HG02973 (cell line): ENCODE data around the gene KCNG2.

Experiments
- ATAC-seq: cut with Tn5 transposase; IDR thresholded peaks from one replicate; pipeline ENCODE4 v1.9.1; 2021; ENCODE audit warnings: moderate library complexity; ENCODE audit not compliant: unreplicated experiment

The KCNG2 gene

DNA sequence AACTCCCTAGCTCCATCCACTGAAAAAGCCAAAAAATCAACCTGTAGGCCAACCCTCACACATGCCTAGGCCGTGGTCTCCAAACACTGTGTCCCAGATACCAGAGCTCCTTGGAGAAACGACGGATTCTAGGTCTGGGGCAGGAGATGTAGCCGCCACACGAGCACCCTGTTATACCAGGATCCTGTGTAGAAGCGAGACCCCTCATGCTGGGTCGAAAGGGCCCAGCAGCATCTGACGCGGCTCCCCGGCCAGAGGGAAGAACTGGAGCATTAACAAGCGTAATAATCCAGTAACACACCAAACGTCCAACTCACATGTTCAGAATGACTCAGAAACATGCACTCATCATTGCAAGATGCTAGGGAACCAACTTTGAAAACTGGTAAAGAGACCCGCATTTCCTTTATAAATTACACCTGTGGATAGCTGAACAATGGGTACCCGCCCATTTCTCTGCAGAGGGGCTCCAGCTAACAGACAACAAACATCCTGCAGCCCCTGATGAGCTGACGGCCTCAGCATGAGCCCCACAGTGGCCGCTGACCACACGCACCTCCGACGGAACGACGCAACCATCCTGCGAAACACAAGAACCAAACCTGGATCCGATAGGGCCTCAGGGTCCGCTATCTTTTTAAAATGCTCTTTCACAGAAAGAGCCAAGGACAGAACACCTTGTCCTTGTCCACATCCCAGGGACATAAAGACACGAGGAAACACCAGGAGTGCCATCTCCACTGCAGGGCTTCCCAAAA, 139.5 kb downstream of the KCNG2 start:
- ATAC-seq: no peak

DNA sequence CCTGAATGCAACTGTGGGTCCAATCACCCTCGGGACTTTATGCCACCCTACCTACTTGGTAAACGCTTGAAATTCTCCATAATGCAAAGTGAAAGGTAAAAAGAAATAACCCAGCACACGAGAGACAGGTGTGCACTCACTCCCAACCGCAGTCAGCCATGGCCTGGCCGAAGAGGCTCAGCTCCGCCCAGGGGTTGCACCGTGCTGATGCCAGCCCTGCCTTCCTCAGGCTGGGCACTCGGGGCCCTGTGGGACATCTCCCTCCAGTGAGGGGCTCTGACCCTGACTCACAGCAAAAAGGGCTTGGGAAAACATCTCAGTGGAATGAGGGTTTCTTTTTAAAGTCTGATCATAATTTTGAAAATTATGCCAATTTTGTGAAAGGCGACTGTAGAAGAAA, 140.5 kb downstream of the KCNG2 start:
- ATAC-seq: no peak

DNA sequence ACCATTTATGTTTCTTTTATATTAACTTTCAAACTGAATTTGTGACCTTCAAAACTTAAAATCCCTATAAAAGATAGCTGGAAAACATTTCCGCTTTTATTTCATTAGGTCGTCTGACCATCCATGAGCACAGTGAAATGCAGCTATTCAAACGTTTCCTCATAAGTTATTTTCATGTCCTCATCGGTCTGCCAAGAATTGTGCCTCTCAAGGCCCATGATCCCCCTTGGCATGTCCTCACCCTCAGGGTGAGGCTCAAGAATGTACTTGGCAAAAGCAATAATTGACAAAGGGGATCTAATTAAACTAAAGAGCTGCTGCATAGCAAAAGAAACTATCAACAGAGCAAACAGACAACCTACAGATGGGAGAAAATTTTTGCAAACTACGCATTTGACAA, 141.4 kb downstream of the KCNG2 start:
- no peak for ATAC-seq

GRCh38 chr18:79940126-79940813, 142.5 kb downstream of the KCNG2 start:
- ATAC-seq: no peak

- no peak for ATAC-seq
These were observed 143.2 kb downstream of the KCNG2 start for GRCh38 chr18:79940814-79941472.

- no peak for ATAC-seq
These were observed 143.9 kb downstream of the KCNG2 start for GRCh38 chr18:79941473-79942119.

DNA sequence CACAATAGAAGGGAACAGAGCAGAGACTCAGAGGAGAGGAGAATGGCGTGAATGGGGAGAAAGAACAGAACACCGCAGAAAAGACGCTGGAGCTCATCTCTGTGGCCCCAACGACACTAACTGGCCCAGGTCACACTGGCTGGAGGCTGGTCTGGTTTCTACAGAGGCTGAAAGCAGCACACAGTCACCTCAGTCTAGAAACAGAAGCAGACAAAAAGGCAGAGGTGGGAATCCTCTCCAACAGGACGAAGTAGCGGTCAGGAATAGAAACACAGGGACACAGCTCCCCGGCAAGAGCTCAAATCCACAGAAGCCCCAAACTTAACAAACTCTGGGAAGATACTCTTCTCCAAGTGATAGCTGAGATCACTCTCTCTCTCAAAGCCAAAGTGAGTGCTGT, 144.5 kb downstream of the KCNG2 start:
- no peak for ATAC-seq

GRCh38 chr18:79942786-79943607, 145.3 kb downstream of the KCNG2 start:
- ATAC-seq: no peak

DNA sequence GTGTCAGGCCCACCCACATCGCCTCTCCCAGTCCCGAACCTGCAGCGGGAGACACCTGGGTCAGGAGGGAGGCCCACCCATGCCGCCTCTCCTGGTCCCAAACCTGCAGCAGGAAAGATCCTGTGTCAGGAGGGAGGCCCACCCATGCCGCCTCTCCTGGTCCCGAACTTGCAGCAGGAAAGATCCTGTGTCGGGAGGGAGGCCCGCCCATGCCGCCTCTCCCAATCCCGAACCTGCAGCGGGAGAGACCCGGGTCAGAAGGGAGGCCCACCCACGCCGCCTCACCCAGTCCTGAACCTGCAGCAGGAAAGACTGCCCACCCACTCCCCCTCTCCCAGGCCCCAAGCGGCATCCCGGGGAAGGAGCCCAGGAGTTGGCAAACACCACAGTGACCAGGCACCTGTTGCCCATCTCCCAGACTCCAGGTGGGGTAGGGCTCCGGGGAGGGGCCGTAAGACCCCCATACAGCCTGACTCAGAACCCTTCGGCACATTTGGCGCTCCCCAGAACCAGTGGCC, 145.9 kb downstream of the KCNG2 start:
- no peak for ATAC-seq

- ATAC-seq: no peak
These were observed 146.5 kb downstream of the KCNG2 start for GRCh38 chr18:79944126-79944731.

DNA sequence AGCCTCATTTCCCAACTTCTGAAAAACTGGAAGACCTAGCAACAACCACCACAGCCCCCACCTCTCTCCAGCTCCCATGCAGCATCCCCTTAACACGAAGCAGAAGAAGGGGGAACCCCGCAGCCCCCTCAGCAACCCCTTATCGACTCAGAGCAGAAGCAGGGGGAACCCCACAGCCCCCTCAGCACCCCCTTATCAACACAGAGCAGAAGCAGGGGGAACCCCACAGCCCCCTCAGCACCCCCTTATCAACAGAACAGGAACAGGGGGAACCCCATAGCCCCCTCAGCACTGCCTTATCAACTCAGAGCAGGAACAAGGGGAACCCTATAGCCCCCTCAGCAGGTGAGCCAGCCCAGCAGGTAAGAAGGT, 147.0 kb downstream of the KCNG2 start:
- ATAC-seq: no peak

- ATAC-seq: no peak
These were observed 147.6 kb downstream of the KCNG2 start for GRCh38 chr18:79945118-79946042.

- no peak for ATAC-seq
These were observed 149.5 kb downstream of the KCNG2 start for GRCh38 chr18:79947054-79947755.

DNA sequence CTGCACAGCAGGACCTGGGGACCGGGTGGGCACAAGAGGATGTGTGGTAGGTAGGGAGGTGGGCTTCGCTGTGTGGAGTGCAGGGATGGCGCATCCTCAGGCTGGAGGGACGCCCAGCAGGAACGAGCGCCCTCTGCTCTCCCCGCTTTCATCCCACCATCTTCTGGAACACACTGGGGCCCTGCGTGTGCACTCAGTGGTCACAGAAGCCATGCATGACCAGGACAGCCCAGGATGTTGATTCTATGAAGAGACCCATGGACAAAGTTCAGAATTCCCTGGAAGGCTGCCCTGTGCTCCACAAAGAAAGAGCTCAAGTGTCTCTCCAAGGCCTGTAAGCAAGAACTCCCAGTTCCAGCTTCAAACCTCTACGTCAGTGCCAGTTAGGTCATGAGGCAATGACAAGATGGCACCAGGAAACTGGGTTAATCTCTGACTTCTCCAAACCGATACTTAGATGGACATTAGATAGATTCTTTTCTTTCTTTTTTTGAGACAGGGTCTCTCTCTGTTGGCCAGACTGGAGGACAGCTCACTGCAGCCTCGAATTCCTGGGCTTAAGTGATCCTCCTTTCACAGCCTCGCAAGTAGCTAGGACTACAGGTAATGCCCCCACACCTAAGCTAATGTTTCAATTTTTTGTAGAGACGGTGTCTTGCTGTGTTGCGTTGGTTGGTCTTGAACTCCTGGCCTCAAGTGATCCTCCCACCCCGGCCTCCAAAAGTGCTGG, 150.3 kb downstream of the KCNG2 start:
- no peak for ATAC-seq

GRCh38 chr18:79948719-79949411, 151.1 kb downstream of the KCNG2 start:
- ATAC-seq: no peak
